GM18511 (cell line): ENCODE results near the gene HIPK2.

Experiments used
- ATAC-seq: cut with Tn5 transposase; IDR thresholded peaks from one replicate; pipeline ENCODE4 v1.9.1; 2021; ENCODE audit warnings: mild to moderate bottlenecking, moderate library complexity; ENCODE audit not compliant: unreplicated experiment

Gene HIPK2

GRCh38 chr7:139600306-139600705, 177.5 kb downstream of the HIPK2 start:
- no peak for ATAC-seq

GRCh38 chr7:139598642-139599041, 179.2 kb downstream of the HIPK2 start:
- ATAC-seq = no peak

GRCh38 chr7:139597028-139597427, 180.8 kb downstream of the HIPK2 start:
- ATAC-seq = no peak

GRCh38 chr7:139596626-139597025, 181.2 kb downstream of the HIPK2 start:
- no peak for ATAC-seq

- no peak for ATAC-seq
Observed at GRCh38 chr7:139595806-139596205, 182.0 kb downstream of the HIPK2 start.

- no peak for ATAC-seq
Observed at GRCh38 chr7:139594911-139595476, 182.8 kb downstream of the HIPK2 start.

GRCh38 chr7:139594090-139594489, 183.7 kb downstream of the HIPK2 start:
- ATAC-seq = no peak

GRCh38 chr7:139592801-139593461, 184.9 kb downstream of the HIPK2 start:
- ATAC-seq = no peak

- ATAC-seq = no peak
Observed at GRCh38 chr7:139591550-139592195, 186.1 kb downstream of the HIPK2 start.

- ATAC-seq = no peak
Observed at GRCh38 chr7:139589474-139589873, 188.3 kb downstream of the HIPK2 start.

- ATAC-seq = no peak
Observed at GRCh38 chr7:139588632-139589031, 189.2 kb downstream of the HIPK2 start.

- ATAC-seq = no peak
Observed at GRCh38 chr7:139587535-139587934, 190.3 kb downstream of the HIPK2 start.

GRCh38 chr7:139586286-139586685, 191.5 kb downstream of the HIPK2 start:
- ATAC-seq = no peak

GRCh38 chr7:139585042-139585441, 192.8 kb downstream of the HIPK2 start:
- no peak for ATAC-seq

GRCh38 chr7:139583826-139584553, 193.8 kb downstream of the HIPK2 start:
- ATAC-seq = no peak

GRCh38 chr7:139582671-139583155, 195.1 kb downstream of the HIPK2 start:
- ATAC-seq = no peak

- no peak for ATAC-seq
Observed at GRCh38 chr7:139582130-139582650, 195.6 kb downstream of the HIPK2 start.

GRCh38 chr7:139580435-139580834, 197.4 kb downstream of the HIPK2 start:
- ATAC-seq = no peak

GRCh38 chr7:139576179-139576973, 201.4 kb downstream of the HIPK2 start:
- no peak for ATAC-seq

- ATAC-seq = no peak
Observed at GRCh38 chr7:139575338-139575680, 202.5 kb downstream of the HIPK2 start.
